Measurements from ENCODE around the gene CDT1. TPM values are rescaled to one million over a fixed set of nuclear protein-coding genes. Genes with fewer than 3 reads are reported as not detected.
A peak's percentile ranks its signal among the peaks of the same experiment; 100 is the strongest.

Gene CDT1
- total RNA-seq, 4 donors from 2014 or later = 0.17 to 1.4 (median 0.34) TPM; not detected in 1

- Histone ChIP-seq H3K4me1 (peaks cover 75 to 100% (median 100%) of the 10 kb centered on the region in 4 donors), H3K27ac (replicated peaks in 1 of 4) (peak overlapping the region; percentile 7 to 99 (median 93)), H3K27me3 (no peaks in the 10 kb centered on the region), H3K36me3 (no peaks in the 10 kb centered on the region), H3K9me3 (no peaks in the 10 kb centered on the region), H3K4me3 (no peak overlapping the region)
- WGBS = 86% methylated on average over 18 of the region's 18 CpGs
- TF ChIP-seq POLR2A (IDR thresholded peaks at IDR 0.05; ENCODE audit: low read depth) (no peak), EP300 (IDR thresholded peaks at IDR 0.05) (no peak), POLR2AphosphoS5 (IDR thresholded peaks at IDR 0.05) (no peak)
- TF ChIP-seq, protein P1, sequence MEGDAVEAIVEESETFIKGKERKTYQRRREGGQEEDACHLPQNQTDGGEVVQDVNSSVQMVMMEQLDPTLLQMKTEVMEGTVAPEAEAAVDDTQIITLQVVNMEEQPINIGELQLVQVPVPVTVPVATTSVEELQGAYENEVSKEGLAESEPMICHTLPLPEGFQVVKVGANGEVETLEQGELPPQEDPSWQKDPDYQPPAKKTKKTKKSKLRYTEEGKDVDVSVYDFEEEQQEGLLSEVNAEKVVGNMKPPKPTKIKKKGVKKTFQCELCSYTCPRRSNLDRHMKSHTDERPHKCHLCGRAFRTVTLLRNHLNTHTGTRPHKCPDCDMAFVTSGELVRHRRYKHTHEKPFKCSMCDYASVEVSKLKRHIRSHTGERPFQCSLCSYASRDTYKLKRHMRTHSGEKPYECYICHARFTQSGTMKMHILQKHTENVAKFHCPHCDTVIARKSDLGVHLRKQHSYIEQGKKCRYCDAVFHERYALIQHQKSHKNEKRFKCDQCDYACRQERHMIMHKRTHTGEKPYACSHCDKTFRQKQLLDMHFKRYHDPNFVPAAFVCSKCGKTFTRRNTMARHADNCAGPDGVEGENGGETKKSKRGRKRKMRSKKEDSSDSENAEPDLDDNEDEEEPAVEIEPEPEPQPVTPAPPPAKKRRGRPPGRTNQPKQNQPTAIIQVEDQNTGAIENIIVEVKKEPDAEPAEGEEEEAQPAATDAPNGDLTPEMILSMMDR (IDR thresholded peaks at IDR 0.05) = no peak
- intact Hi-C loops (cut with DNase I) = no loop called here
- no peak for DNase-seq (ENCODE audit: extremely low spot score)
Measured at GRCh38 chr16:88775825-88776224, 27.8 kb upstream of the CDT1 start.

GRCh38 chr16:88777471-88778270 lies 25.9 kb upstream of the CDT1 start:
- Histone ChIP-seq H3K4me1 (peaks cover 78 to 100% (median 100%) of the 10 kb centered on the region in 4 donors), H3K27ac (replicated peaks in 1 of 4) (peak overlapping the region; percentile 87 to 99 (median 98)), H3K9me3 (no peaks in the 10 kb centered on the region), H3K36me3 (no peaks in the 10 kb centered on the region), H3K4me3 (no peak overlapping the region), H3K27me3 (no peaks in the 10 kb centered on the region)
- intact Hi-C loops (cut with DNase I) = no loop called here
- no peak for DNase-seq (ENCODE audit: extremely low spot score)
- TF ChIP-seq POLR2A (IDR thresholded peaks at IDR 0.05; ENCODE audit: low read depth) = no peak
- TF ChIP-seq POLR2AphosphoS5 (IDR thresholded peaks at IDR 0.05) = no peak
- no peak for TF ChIP-seq EP300 (IDR thresholded peaks at IDR 0.05)
- TF ChIP-seq, protein P1 (IDR thresholded peaks at IDR 0.05) = no peak
- WGBS = 75% methylated on average over 32 of the region's 34 CpGs

- intact Hi-C loops (cut with DNase I) = no loop called here
- 54% methylated on average over 7 of the region's 7 CpGs for WGBS
Measured at GRCh38 chr16:88778271-88778525, 25.4 kb upstream of the CDT1 start.

DNA sequence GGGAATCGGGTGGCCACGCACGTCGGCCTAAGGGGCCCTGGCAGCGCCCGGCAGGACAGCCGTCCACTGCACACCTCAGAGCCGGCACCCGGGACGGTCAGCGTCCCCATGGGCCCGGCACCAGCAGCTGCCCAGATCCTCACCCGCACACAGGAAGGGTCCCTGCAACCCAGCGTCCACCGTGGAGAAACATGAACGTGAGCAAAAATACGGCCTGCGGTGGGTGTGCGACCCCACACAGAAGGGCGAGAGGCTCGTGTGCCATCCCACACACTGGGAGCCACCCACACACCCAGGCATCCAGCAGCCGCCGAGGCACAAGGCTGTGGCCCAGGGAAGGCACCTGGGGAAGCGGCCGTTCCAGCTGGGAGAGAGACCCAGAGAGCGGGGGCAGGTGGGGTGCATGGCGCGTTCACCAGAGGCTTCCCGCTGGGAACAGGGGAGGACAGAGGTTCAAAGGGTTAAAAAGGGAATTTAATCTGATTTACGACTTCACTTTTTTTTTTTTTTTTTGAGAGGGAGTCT lies 25.0 kb upstream of the CDT1 start:
- Histone ChIP-seq H3K4me1 (peaks cover 75 to 100% (median 100%) of the 10 kb centered on the region in 4 donors), H3K27ac (replicated peaks in 1 of 4) (peak overlapping the region; percentile 87 to 99 (median 98))

More at GRCh38 chr16:88778271-88778525, 25.4 kb upstream of the CDT1 start:
- no peak for DNase-seq (ENCODE audit: extremely low spot score)
- Histone ChIP-seq H3K4me3 (no peak overlapping the region), H3K4me1 (peaks cover 78 to 100% (median 100%) of the 10 kb centered on the region in 4 donors), H3K9me3 (no peaks in the 10 kb centered on the region), H3K27me3 (no peaks in the 10 kb centered on the region), H3K36me3 (no peaks in the 10 kb centered on the region), H3K27ac (replicated peaks in 1 of 4) (peak overlapping the region; percentile 87 to 99 (median 98))
- TF ChIP-seq EP300 (IDR thresholded peaks at IDR 0.05) = no peak

More for the DNA sequence above, 25.0 kb upstream of the CDT1 start:
- intact Hi-C loops (cut with DNase I) = no loop called here
- 60% methylated on average over 25 of the region's 30 CpGs for WGBS
- Histone ChIP-seq H3K27me3 (no peaks in the 10 kb centered on the region), H3K9me3 (no peaks in the 10 kb centered on the region), H3K4me3 (no peak overlapping the region), H3K36me3 (no peaks in the 10 kb centered on the region)
- TF ChIP-seq POLR2A (IDR thresholded peaks at IDR 0.05; ENCODE audit: low read depth) (no peak), POLR2AphosphoS5 (IDR thresholded peaks at IDR 0.05) (no peak), EP300 (IDR thresholded peaks at IDR 0.05) (no peak)
- TF ChIP-seq, protein P1 (IDR thresholded peaks at IDR 0.05) = no peak
- DNase-seq (ENCODE audit: extremely low spot score) = no peak

Measured in esophagus muscularis mucosa (tissue), 4 donors.